NB4 (cell line): ENCODE data around the gene RAPGEF5.

ENCODE experiments used
- CTCF ChIP-seq: IDR thresholded peaks from one replicate; pipeline ENCODE4 v1.5.1; 2012; ENCODE audit warnings: low read depth, low read length
- MAX ChIP-seq: IDR thresholded peaks from 2 replicates; pipeline ENCODE4 v1.6.1; 2011; ENCODE audit warnings: low read depth, low read length
- MYC ChIP-seq: IDR thresholded peaks from 2 replicates; pipeline ENCODE4 v1.6.1; 2011; ENCODE audit warnings: low read depth, low read length
- POLR2A ChIP-seq: IDR thresholded peaks from 2 replicates; pipeline ENCODE4 v1.6.1; 2011; ENCODE audit warnings: mild to moderate bottlenecking; ENCODE audit not compliant: insufficient read length; ENCODE audit errors: extremely low read depth

GRCh38 chr7:22326181-22326580 is 30.8 kb downstream of the RAPGEF5 start:
- TF ChIP-seq CTCF (no peak), POLR2A (no peak), MAX (no peak), MYC (no peak)
